Measurements from ENCODE around the gene TPCN2.

Gene TPCN2

DNA sequence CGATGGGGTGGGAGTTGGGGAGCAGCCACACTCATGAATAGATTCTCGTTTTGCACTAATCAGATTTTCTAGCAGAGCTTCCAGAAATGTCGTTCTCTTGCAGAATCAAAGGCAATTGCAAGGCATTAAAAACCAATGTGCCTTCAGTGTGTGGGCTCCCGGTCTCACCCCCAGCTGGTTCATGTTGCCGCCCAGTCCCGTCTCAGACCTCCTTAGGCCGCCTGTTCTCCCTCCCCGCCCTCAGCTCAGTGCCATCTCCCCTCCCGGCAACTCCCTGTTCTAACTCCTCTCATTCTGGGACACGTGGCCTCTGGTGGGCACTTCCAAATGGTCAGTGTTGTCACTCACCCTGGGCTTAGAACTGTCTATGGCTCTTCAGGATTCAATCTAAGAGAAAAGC, 64.5 kb downstream of the TPCN2 start:
- TF ChIP-seq, protein P1, sequence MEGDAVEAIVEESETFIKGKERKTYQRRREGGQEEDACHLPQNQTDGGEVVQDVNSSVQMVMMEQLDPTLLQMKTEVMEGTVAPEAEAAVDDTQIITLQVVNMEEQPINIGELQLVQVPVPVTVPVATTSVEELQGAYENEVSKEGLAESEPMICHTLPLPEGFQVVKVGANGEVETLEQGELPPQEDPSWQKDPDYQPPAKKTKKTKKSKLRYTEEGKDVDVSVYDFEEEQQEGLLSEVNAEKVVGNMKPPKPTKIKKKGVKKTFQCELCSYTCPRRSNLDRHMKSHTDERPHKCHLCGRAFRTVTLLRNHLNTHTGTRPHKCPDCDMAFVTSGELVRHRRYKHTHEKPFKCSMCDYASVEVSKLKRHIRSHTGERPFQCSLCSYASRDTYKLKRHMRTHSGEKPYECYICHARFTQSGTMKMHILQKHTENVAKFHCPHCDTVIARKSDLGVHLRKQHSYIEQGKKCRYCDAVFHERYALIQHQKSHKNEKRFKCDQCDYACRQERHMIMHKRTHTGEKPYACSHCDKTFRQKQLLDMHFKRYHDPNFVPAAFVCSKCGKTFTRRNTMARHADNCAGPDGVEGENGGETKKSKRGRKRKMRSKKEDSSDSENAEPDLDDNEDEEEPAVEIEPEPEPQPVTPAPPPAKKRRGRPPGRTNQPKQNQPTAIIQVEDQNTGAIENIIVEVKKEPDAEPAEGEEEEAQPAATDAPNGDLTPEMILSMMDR (IDR thresholded peaks at IDR 0.05; ENCODE audit: low read depth, low read length) = no peak
- no peak for DNase-seq (ENCODE audit: extremely low read depth, low read depth)

DNA sequence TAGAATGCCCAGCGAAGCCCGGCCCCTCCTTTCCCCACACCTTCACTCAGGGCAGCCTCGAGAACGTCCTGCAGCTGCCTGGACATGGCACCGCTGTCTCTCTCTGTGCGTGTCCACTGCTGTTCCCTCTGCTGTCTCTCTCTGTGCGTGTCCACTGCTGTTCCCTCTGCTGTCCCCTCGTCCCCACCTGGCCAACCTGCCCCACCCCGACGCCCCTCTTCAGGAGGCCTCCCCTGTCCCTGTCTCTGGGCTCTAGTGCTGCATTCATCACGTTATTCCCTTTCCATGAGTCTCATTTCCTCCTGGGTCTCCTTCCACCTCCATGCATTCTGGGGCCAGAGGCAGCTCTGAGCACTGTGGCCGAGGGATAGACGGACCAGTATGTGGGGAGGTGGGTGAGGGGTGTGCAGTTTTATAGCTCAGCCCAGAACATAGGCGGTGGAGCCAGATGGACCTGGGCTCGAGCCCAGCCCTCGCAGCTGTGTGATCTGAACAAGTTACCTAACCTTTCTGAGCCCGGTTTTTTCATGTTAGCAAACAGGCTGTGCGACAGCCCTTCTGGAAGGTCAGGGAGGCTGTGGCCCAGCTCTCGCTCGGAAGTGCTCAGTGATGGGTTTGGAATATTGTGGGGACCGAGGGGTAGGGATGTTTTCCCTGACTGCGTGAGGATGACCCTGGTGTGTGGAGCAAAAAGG, 65.1 kb downstream of the TPCN2 start:
- TF ChIP-seq, protein P1 (IDR thresholded peaks at IDR 0.05; ENCODE audit: low read depth, low read length) = no peak
- DNase-seq (ENCODE audit: extremely low read depth, low read depth) = no peak

DNA sequence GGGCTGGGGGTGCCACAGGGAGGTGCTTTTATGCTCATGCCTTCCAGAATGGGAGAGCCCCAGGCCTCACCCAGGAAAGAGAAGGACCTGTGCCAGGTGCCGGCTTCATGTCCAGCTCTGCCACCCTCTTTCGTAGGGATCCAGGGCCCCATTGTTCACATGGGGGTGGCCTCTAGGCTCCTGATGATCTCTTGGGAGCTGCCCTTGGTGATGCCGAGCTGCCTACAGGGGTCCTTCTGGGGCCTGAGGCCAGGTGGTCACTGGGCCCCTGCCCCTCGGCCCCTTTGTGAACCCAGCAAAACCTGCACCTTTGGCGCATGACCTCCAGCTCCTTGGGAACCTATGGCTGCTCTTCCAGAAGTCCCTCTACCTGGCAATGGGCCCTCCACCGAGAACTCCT, 65.6 kb downstream of the TPCN2 start:
- DNase-seq (ENCODE audit: extremely low read depth, low read depth) = no peak
- TF ChIP-seq, protein P1 (IDR thresholded peaks at IDR 0.05; ENCODE audit: low read depth, low read length) = no peak

DNA sequence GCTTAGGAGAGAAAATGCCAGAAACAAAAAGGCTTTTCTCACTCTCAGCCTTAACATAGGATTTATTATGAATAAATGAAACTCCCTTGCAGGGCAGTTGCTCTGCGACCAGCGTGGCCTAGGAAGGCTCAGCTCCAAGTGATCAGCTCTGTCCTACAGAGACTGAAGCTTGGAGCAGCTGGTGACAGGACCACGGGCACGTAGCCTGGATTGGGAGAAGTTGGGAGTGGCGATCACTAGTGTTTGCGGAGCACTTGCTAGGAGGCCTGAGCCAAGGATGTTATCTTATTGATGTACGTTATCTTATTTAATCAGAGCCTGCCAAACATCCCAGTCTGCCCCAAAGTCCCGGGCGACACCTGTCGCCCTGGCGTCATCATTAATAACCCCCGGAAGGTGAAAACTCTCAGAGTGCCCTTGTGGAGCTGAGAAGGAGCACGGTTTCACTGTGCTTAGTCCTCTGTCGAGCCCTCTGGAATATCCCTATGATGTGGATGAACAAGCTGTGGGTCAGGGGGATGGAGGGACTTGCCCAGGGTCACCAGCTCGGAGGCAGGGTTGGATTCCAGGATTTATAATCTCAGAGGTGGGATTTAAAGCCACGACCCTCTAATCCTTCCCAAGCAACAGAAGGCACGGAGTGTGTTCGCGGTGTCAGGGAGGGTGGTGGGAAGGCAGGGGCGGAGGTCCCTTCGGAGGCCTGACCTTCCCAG, 66.2 kb downstream of the TPCN2 start:
- DNase-seq (ENCODE audit: extremely low read depth, low read depth) = no peak
- TF ChIP-seq, protein P1 (IDR thresholded peaks at IDR 0.05; ENCODE audit: low read depth, low read length) = no peak

DNA sequence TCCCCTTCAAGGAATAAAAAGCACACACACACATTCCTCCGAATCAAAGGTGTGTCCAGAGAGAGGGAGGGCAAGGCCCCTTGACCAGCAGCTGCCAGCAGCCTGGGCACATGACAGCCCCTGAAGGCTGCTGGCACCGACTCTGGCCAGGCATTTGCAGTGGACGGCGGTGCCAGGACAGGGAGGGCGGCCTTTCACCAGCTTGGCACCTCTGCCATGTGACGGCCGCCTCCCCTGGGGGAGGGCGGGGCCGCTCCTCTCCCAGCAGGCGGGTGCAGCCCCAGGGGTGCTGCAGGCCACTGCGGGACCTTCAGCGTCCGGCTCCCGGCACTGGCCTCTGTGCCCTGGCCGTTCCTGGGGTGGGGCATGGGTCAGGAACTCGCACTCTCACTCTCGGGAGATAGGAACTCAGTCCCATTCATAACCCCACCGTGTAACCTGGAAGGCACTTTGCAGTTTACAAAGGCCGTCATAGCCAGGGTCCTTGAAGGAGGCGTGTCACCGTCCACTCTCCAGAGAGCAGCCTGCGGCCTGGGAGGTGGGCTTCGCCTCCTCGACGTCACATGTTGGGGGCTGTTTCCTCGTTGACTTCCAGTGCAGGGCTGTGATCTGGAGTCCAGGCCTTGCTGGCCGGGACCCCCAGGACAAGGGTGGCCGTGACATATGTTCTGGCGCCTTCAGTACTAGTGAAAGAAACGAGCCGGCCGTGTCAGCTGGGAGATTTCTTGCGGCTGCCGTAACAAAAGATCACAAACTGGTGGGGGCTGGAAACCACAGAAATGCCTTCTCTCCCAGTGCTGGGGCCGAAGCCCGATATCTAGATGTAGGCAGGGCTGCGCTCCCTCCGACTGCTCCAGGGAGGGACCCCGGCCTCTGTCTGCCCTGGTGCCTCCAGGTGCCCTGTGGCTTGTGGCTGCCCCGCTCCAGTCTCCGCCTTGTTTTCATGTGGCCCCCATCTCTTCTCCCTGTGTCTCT, 67.1 kb downstream of the TPCN2 start:
- DNase-seq (ENCODE audit: extremely low read depth, low read depth) = no peak

DNA sequence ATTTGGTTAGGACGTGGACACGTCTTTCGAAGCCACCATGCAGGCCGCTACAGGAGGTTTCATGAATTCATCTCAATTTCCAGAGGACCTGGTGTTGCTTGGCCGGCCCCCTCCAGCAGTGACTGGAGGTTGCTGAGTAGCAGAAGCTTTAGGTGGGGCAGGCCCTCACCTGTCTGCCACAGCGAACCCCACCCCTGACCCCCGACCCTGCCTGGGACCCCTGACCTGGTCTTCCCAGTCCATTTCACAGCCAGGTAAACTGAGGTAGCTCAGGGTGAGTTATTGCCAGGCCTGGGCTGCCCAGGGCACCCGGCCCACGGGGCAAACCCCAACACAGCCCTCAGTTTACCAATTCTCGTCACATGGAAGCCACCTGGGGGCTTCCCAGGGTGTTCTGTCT, 67.9 kb downstream of the TPCN2 start:
- TF ChIP-seq, protein P1 (IDR thresholded peaks at IDR 0.05; ENCODE audit: low read depth, low read length) = no peak
- DNase-seq (ENCODE audit: extremely low read depth, low read depth) = no peak

More for the DNA sequence above, 67.1 kb downstream of the TPCN2 start:
- TF ChIP-seq, protein P1 (IDR thresholded peaks at IDR 0.05; ENCODE audit: low read depth, low read length) = no peak

All from AG09319 (cell line).